Psoas muscle (tissue), 8 donors: ENCODE measurements around the gene ATN1. TPM values are rescaled to one million over a fixed set of nuclear protein-coding genes. Genes with fewer than 3 reads are reported as not detected.

Experiments
- ATAC-seq, 4 donors: fragments of 200-7000 bp; cut with Tn5 transposase; one replicate each; pipeline ENCODE4 v1.9.1; 2020; ENCODE audit warnings: moderate library complexity in 3 of 4, mild to moderate bottlenecking in 2 of 4
- DNase-seq, 2 donors: peaks; one replicate each; pipeline ENCODE4 v3.0.0-alpha.2; 2020
- H3K27ac ChIP-seq: fragments of 200-600 bp; one replicate; pipeline ENCODE4 v1.8.0; 2022
- H3K27me3 ChIP-seq, 3 donors: fragments of 200-600 bp in 1 of 3; one replicate each; pipeline versions ENCODE4 v1.6.1 to v1.8.0; 2013 to 2022; ENCODE audit warnings: low read length in 2 of 3, mild to moderate bottlenecking in 2 of 3, moderate library complexity in 1 of 3; ENCODE audit not compliant: insufficient read depth in 3 of 3
- H3K36me3 ChIP-seq, 2 donors: fragments of 200-600 bp in 1 of 2; one replicate each; pipeline versions ENCODE4 v1.6.1 to v1.8.0; 2013 to 2022; ENCODE audit warnings: low read depth in 1 of 2, mild to moderate bottlenecking in 1 of 2, moderate library complexity in 1 of 2; ENCODE audit not compliant: insufficient read depth in 1 of 2
- H3K4me1 ChIP-seq: fragments of 200-600 bp; one replicate; pipeline ENCODE4 v1.8.0; 2022
- H3K4me3 ChIP-seq: fragments of 200-600 bp; one replicate; pipeline ENCODE4 v1.8.0; 2022; ENCODE audit warnings: mild to moderate bottlenecking
- H3K9me3 ChIP-seq: fragments of 200-600 bp; one replicate; pipeline ENCODE4 v1.8.0; 2022
- CTCF ChIP-seq: fragments of 200-600 bp; IDR thresholded peaks from one replicate; pipeline ENCODE4 v1.8.0; 2022; ENCODE audit warnings: antibody characterized with exemption
- WGBS, 3 donors: extraction: QIAGEN DNeasy Blood & Tissue Kit; methylation state at CpG; one replicate each; pipeline versions ENCODE4 v1.1.6 to v1.1.7; 2013; 5-methylcytosine and 5-hydroxymethylcytosine counted together
- intact Hi-C, 2 donors: fragments of 100-400 bp; cut with DNase I; formaldehyde crosslinking; loops; one replicate each; pipeline versions ENCODE4 v1.11.0 to v1.14.2; 2022
- polyA plus RNA-seq, 3 donors: library from polyadenylated mRNA; stranded (reverse); fragments of 200-250 nt; gene quantifications; one replicate each; pipeline ENCODE4 v1.2.3, GENCODE V29; 2013
- total RNA-seq, 4 donors: library from RNA; stranded (reverse); fragmentation: NEBNext Ultra II Directional in 2 of 4; extraction: Animal tissue kit (Norgen Biotek cat#: 25700) in 2 of 4; gene quantifications; one replicate each; pipeline versions ENCODE4 v1.2.1 to v1.2.4, GENCODE V29; 2021 to 2023
- donor health status: healthy with polysubstance abuse.
- donor health status: DM: no; HTN: no; CAD: no; lungs with moderate emphysema.
- donor health status: Bipolar disorder and iron deficiency.
- donor health status: healthy.
- donor health status: DM: yes; HTN: yes; CAD: no.
- donor health status: DM: no; HTN: no; CAD: no.
- donor health status: DM: no; HTN: no; CAD: no.
- donor health status: DM: yes; HTN: yes; CAD: no.

ATN1 gene
- total and polyA plus RNA-seq, 7 donors: 24.9 to 55.8 (median 46.0) TPM

- intact Hi-C loops: no loop called here
- Histone ChIP-seq H3K4me1 (peaks cover 36% of the 10 kb centered on the region), H3K27me3 (no peaks in the 10 kb centered on the region), H3K27ac (no peak overlapping the region), H3K9me3 (no peaks in the 10 kb centered on the region), H3K36me3 (peaks cover 0 to 38% of the 10 kb centered on the region in 2 donors), H3K4me3 (no peak overlapping the region)
- ATAC-seq (no peak), DNase-seq (peak; percentile 18 to 61)
- TF ChIP-seq CTCF: no peak
- 80 to 87% (median 82%) methylated on average over 12 of the region's 12 CpGs for WGBS, 3 donors
Observed at GRCh38 chr12:6941267-6941666, 13.5 kb downstream of the ATN1 start.

GRCh38 chr12:6941782-6942181 lies 14.0 kb downstream of the ATN1 start:
- H3K4me3 ChIP-seq: no peak overlapping the region
- ATAC-seq (no peak), DNase-seq (peak in 1 of 2 donors; percentile 62)
- WGBS, 3 donors: 66 to 78% (median 73%) methylated on average over 7 to 12 of the region's 12 CpGs
- intact Hi-C loops: no loop called here
- peaks cover 37% of the 10 kb centered on the region for H3K4me1 ChIP-seq
- no peak overlapping the region for H3K27ac ChIP-seq
- peaks cover 0 to 43% of the 10 kb centered on the region in 2 donors for H3K36me3 ChIP-seq
- TF ChIP-seq CTCF: no peak
- H3K9me3 ChIP-seq: no peaks in the 10 kb centered on the region
- no peaks in the 10 kb centered on the region for H3K27me3 ChIP-seq

GRCh38 chr12:6942331-6942665 lies 14.5 kb downstream of the ATN1 start:
- Histone ChIP-seq H3K27ac (peak overlapping the region; percentile 95), H3K4me1 (peaks cover 37% of the 10 kb centered on the region), H3K9me3 (no peaks in the 10 kb centered on the region), H3K4me3 (no peak overlapping the region), H3K36me3 (peaks cover 0 to 47% of the 10 kb centered on the region in 2 donors), H3K27me3 (no peaks in the 10 kb centered on the region)
- WGBS, 3 donors: 87 to 93% (median 88%) methylated on average over 11 of the region's 11 CpGs
- peak; percentile 19 to 58 for DNase-seq
- no peak for TF ChIP-seq CTCF
- intact Hi-C loops: no loop called here
- ATAC-seq: no peak

GRCh38 chr12:6943389-6943721 lies 15.6 kb downstream of the ATN1 start:
- Histone ChIP-seq H3K4me1 (peaks cover 34% of the 10 kb centered on the region), H3K4me3 (peak overlapping the region; percentile 75), H3K27ac (peak overlapping the region; percentile 95), H3K27me3 (no peaks in the 10 kb centered on the region), H3K36me3 (peaks cover 0 to 47% of the 10 kb centered on the region in 2 donors), H3K9me3 (no peaks in the 10 kb centered on the region)
- DNase-seq: peak; percentile 76 to 87
- 0 to 1% (median 0%) methylated on average over 13 of the region's 13 CpGs for WGBS, 3 donors
- intact Hi-C loops: no loop called here
- ATAC-seq: peak; percentile 66 to 79 (median 70)
- no peak for TF ChIP-seq CTCF

- H3K36me3 ChIP-seq: peaks cover 0 to 47% of the 10 kb centered on the region in 2 donors
- no peaks in the 10 kb centered on the region for H3K9me3 ChIP-seq
- DNase-seq (peak; percentile 79 to 88), ATAC-seq (peak; percentile 69 to 75 (median 70))
- H3K27ac ChIP-seq: peak within 1 kb of the TSS; percentile 95
- intact Hi-C loops: loop anchor here in 1 of 2 donors (1.0 to 2.0 kb wide), 5 partner anchors 17 to 170 kb away; partner anchors contain the start of genes C1RL, EMG1, LPCAT3 and PHB2
- TF ChIP-seq CTCF: no peak
- 0 to 1% (median 0%) methylated on average over 25 to 31 of the region's 31 CpGs for WGBS, 3 donors
- peak within 1 kb of the TSS; percentile 75 for H3K4me3 ChIP-seq
- H3K4me1 ChIP-seq: peaks cover 29% of the 10 kb centered on the region
- no peaks in the 10 kb centered on the region for H3K27me3 ChIP-seq
Observed at GRCh38 chr12:6943722-6944380, 16.1 kb downstream of the ATN1 start, which contains the start of the genes C12orf57 and RNU7-1. TSS of gene C12orf57 (plus strand) at chr12:6944022. CDS start at chr12:6944122, 100 bp downstream. TSS of gene RNU7-1 (plus strand) at chr12:6943816.
